ENCODE data around the gene BRS3. TPM values are rescaled to one million over a fixed set of nuclear protein-coding genes. Genes with fewer than 3 reads are reported as not detected.

The BRS3 gene
- total and polyA plus RNA-seq, 10 of the 15 experiments (the other 5 are each of a cell fraction or from before 2014, with no cell fraction given), result not detected

DNA sequence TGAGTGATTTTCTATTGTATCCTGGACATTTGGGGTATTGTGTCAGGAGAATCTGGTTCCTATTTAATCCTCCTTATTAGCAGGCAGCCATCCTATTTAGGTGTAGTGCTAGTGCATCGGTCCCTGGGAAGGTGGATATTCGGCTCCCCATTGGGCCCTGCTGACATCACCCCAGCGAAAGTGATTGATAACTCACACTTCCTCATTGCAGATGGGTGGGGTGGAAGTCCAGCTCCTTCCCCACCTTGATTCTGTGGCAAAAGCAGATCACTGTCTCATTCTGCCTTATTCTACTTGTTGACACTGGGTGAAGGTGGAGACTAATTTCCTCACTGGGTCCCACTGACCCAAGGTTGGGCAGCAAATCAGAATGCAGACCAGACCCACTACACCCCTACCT, 23.2 kb upstream of the BRS3 start:
- FAIRE-seq, result no peak
- H4K20me1 ChIP-seq (ENCODE audit: control insufficient read depth, insufficient read depth), result no peaks in the 10 kb centered on the region
- CTCF ChIA-PET, result no interaction called here

DNA sequence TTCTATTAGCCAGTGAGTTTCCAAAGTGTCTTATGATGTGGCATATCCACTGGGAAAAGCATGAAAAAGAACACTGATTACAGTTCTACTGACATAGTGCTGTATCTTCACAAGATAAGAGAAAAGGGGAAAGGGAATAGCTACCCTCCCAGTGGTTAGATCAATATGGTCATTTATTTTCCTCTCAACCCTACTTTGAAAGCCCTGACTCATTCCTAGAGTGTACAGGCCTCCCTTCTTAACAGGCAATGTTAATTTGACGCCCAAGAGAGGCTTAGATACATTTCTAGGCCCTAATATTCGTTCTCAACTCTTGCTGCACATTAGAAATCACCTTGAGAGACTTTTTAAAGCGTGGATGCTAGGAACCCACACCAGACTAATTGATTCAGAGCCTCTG, 20.4 kb upstream of the BRS3 start:
- TF ChIP-seq JUNB (IDR thresholded peaks at IDR 0.05) (peak; percentile 35; the same call in 1 of the 2 replicates), CHD1 (IDR thresholded peaks at IDR 0.05; ENCODE audit: low read depth, low read length) (no peak)
- Histone ChIP-seq H3K4me3 (no peak overlapping the region), H3K36me3 (ENCODE audit: control insufficient read depth in 2 of 2, insufficient read depth in 2 of 2, low read length in 1 of 2) (no peaks in the 10 kb centered on the region), H2AFZ (ENCODE audit: control insufficient read depth, low read depth, low read length) (no peak overlapping the region), H3K4me1 (ENCODE audit: control insufficient read depth, insufficient read depth, low read length) (no peaks in the 10 kb centered on the region), H3K27me3 (replicated peaks in 1 of 2; ENCODE audit: control insufficient read depth in 2 of 2, insufficient read depth in 2 of 2, low read length in 1 of 2) (no peaks in the 10 kb centered on the region), H4K20me1 (ENCODE audit: control insufficient read depth, insufficient read depth) (no peaks in the 10 kb centered on the region), H3K27ac (ENCODE audit: control insufficient read depth, insufficient read depth) (no peak overlapping the region), H3K79me2 (ENCODE audit: control insufficient read depth, insufficient read depth, low read length) (no peaks in the 10 kb centered on the region), H3K9me3 (replicated peaks; ENCODE audit: control insufficient read depth, insufficient read depth, low read length) (no peaks in the 10 kb centered on the region), H3K4me2 (ENCODE audit: control insufficient read depth, insufficient read depth) (no peak overlapping the region), H3K9ac (ENCODE audit: control insufficient read depth, insufficient read depth, low read length) (no peak overlapping the region)
- POLR2A ChIA-PET, result no interaction called here
- intact Hi-C loops (cut with micrococcal nuclease; ENCODE audit: unreplicated experiment), result no loop called here
- FAIRE-seq (peak; percentile 65), DNase-seq (ENCODE audit: low read depth, low spot score) (no peak), ATAC-seq (peak; percentile 30; the same call in 1 of the 3 replicates)
- CTCF ChIA-PET, result interaction anchor here (0.6 kb wide), 1 partner anchor 970 kb away, joined by 3 read pairs; no protein-coding TSS in a partner anchor
- in situ Hi-C loops (cut with MboI), result no loop called here
- 4% methylated on average over 3 of the region's 3 CpGs for WGBS (ENCODE audit: insufficient coverage, insufficient replicate concordance, low lambda C conversion rate, missing lambda C conversion rate)
- SMC1A ChIA-PET (ENCODE audit: uncharacterized antibody, unreplicated experiment), result interaction anchor here (0.7 to 1.2 kb wide), 2 partner anchors 10 to 811 kb away, joined by 3 read pairs; no protein-coding TSS in a partner anchor
- no TSS peak for BruUV-seq (replicated peaks)
- RAD21 ChIA-PET (ENCODE audit: unreplicated experiment), result interaction anchor here (0.5 to 0.9 kb wide), 2 partner anchors 10 to 1117 kb away, joined by 3 to 4 read pairs; no protein-coding TSS in a partner anchor

More for the DNA sequence above, 23.2 kb upstream of the BRS3 start:
- ChIA-PET POLR2A (no interaction called here), SMC1A (ENCODE audit: uncharacterized antibody, unreplicated experiment) (no interaction called here), RAD21 (ENCODE audit: unreplicated experiment) (no interaction called here)
- intact Hi-C loops (cut with micrococcal nuclease; ENCODE audit: unreplicated experiment) (no loop called here), in situ Hi-C loops (cut with MboI) (no loop called here)
- H3K4me3 ChIP-seq, result no peak overlapping the region
- BruUV-seq (replicated peaks), result no TSS peak
- ATAC-seq (peak; percentile 49; the same call in 2 of the 3 replicates), DNase-seq (ENCODE audit: low read depth, low spot score) (no peak)
- H3K27me3 ChIP-seq (replicated peaks in 1 of 2; ENCODE audit: control insufficient read depth in 2 of 2, insufficient read depth in 2 of 2, low read length in 1 of 2), result no peaks in the 10 kb centered on the region
- no peak overlapping the region for H3K27ac ChIP-seq (ENCODE audit: control insufficient read depth, insufficient read depth)
- no peak overlapping the region for H2AFZ ChIP-seq (ENCODE audit: control insufficient read depth, low read depth, low read length)
- H3K4me1 ChIP-seq (ENCODE audit: control insufficient read depth, insufficient read depth, low read length), result no peaks in the 10 kb centered on the region
- WGBS (ENCODE audit: insufficient coverage, insufficient replicate concordance, low lambda C conversion rate, missing lambda C conversion rate), result 62% methylated on average over 3 of the region's 3 CpGs
- H3K4me2 ChIP-seq (ENCODE audit: control insufficient read depth, insufficient read depth), result no peak overlapping the region
- no peak for TF ChIP-seq SMC3 (IDR thresholded peaks at IDR 0.05; ENCODE audit: borderline replicate concordance, low read length)
- TF ChIP-seq SPI1 (IDR thresholded peaks at IDR 0.05; ENCODE audit: borderline replicate concordance, insufficient read depth, low read depth, low read length), result peak; percentile 49; the same call in 1 of the 2 replicates
- H3K9me3 ChIP-seq (replicated peaks; ENCODE audit: control insufficient read depth, insufficient read depth, low read length), result no peaks in the 10 kb centered on the region
- H3K79me2 ChIP-seq (ENCODE audit: control insufficient read depth, insufficient read depth, low read length), result no peaks in the 10 kb centered on the region
- H3K9ac ChIP-seq (ENCODE audit: control insufficient read depth, insufficient read depth, low read length), result no peak overlapping the region
- H3K36me3 ChIP-seq (ENCODE audit: control insufficient read depth in 2 of 2, insufficient read depth in 2 of 2, low read length in 1 of 2), result no peaks in the 10 kb centered on the region

Data from GM12878 (cell line).